Activated CD8-positive, alpha-beta memory T cell treated with anti-CD3 and anti-CD28 coated beads, Interleukin-2, amount 10 ng/mL, durations not matched to agents 7 days and 5 days (primary cell): ENCODE results near the gene SPATA13. TPM values are rescaled to one million over a fixed set of nuclear protein-coding genes. Genes with fewer than 3 reads are reported as not detected.

Source experiments
- ATAC-seq: fragments of 150-1000 bp; cut with Tn5 transposase; one replicate; pipeline ENCODE4 v1.10.0; 2021; ENCODE audit warnings: moderate library complexity
- CTCF ChIA-PET: fragments of 350-600 bp; sonication (Branson Sonifier 250); formaldehyde crosslinking; loops from one replicate; lab custom pipeline; 2021; ENCODE audit warnings: antibody characterized with exemption; lab: Charles Lee
- DNase-seq: peaks from one replicate; pipeline ENCODE4 v3.0.0-alpha.2; 2020
- H3K27ac Mint-ChIP-seq: one replicate; pipeline ENCODE4 v1.8.0; 2021; ENCODE audit warnings: mild to moderate bottlenecking, mixed read lengths
- H3K27me3 Mint-ChIP-seq: one replicate; pipeline ENCODE4 v1.8.0; 2021; ENCODE audit warnings: mixed read lengths
- H3K36me3 Mint-ChIP-seq: one replicate; pipeline ENCODE4 v1.8.0; 2021; ENCODE audit warnings: mild to moderate bottlenecking, mixed read lengths
- H3K4me1 Mint-ChIP-seq: one replicate; pipeline ENCODE4 v1.8.0; 2021; ENCODE audit warnings: mixed read lengths
- H3K4me3 Mint-ChIP-seq: one replicate; pipeline ENCODE4 v1.8.0; 2021; ENCODE audit warnings: mild to moderate bottlenecking, moderate library complexity, mixed read lengths
- H3K9me3 Mint-ChIP-seq: one replicate; pipeline ENCODE4 v1.8.0; 2022; ENCODE audit warnings: low read depth, mixed read lengths
- total RNA-seq, 2 experiments: library from RNA; stranded (reverse); gene quantifications; one replicate each; pipeline ENCODE4 v1.2.3, GENCODE V29; 2021

Gene SPATA13
- total RNA-seq, 2 experiments from 2014 or later = 51.0 to 57.8 TPM

DNA sequence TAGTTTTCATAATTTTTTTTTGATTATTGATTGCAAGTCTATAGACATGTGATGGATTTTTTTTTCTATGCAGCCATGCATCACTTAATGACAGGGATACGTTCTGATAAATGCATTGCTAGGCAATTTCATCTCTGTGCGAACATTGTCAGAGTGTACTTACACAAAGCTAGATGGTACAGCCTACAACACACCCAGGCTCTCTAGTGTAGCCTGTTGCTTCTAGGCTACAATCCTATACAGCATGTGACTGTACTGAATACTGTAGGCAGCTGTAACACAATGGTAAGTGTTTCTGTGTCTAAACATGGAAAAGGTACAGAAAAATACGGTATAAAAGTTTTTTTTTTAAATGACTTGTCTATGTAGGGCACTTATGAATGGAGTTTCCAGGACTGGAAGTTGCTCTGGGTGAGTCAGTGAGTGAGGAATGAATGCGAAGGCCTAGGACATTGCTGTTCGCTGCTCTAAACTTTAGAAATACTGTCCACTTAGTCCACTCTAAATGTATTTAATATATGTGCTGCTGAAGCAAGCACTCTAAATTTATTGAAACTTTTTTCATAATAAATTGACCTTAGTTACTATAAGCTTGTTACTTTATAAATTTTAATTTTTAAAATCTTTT, 20.3 kb downstream of the SPATA13 start:
- H3K4me1 Mint-ChIP-seq = peaks cover 31% of the 10 kb centered on the region
- CTCF ChIA-PET = interaction anchor here (2.6 kb wide), 1 partner anchor 128 kb away, joined by 6 read pairs; no protein-coding TSS in a partner anchor
- peaks cover 25% of the 10 kb centered on the region for H3K36me3 Mint-ChIP-seq
- no peak for DNase-seq
- no peak overlapping the region for H3K4me3 Mint-ChIP-seq
- H3K9me3 Mint-ChIP-seq = peaks cover 5% of the 10 kb centered on the region
- peaks cover 6% of the 10 kb centered on the region for H3K27me3 Mint-ChIP-seq
- H3K27ac Mint-ChIP-seq = no peak overlapping the region
- ATAC-seq = no peak

DNA sequence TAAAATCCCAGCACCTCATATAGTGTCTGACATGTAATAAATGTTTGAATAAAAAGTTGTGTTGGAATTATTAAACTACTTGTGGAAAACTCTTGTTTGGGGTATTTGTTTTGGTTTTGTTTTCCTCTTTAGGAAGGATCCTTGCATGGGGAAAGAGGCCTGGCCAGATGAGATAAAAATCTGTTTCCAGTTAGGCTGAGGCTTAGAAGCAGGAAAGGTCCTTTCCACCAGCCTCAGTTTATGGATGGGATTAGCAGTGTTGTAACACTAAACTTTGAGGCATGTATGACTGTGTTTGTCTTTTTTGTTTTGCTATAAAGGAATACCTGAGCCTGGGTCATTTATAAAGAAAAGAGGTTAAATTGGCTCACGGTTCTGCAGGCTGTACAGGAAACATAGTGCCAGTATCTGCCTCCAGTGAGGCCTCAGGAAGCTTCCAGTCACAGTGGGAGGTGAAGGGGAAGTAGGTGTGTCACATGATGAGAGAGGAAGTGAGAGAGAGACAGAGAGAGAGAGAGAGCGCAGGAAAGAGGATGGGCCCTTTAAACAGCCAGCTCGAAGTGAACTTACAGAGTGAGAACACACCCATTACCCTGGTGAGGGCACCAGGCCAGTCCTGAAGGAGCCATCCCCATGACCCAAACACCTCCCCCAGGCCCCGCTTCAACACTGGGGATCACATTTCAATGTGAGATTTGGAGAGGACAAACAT, 21.6 kb downstream of the SPATA13 start:
- peaks cover 5% of the 10 kb centered on the region for H3K9me3 Mint-ChIP-seq
- H3K36me3 Mint-ChIP-seq = peaks cover 25% of the 10 kb centered on the region
- no peak for ATAC-seq
- H3K27me3 Mint-ChIP-seq = no peaks in the 10 kb centered on the region
- peak overlapping the region; percentile 9 for H3K27ac Mint-ChIP-seq
- H3K4me1 Mint-ChIP-seq = peaks cover 44% of the 10 kb centered on the region
- CTCF ChIA-PET = no interaction called here
- no peak for DNase-seq
- no peak overlapping the region for H3K4me3 Mint-ChIP-seq

DNA sequence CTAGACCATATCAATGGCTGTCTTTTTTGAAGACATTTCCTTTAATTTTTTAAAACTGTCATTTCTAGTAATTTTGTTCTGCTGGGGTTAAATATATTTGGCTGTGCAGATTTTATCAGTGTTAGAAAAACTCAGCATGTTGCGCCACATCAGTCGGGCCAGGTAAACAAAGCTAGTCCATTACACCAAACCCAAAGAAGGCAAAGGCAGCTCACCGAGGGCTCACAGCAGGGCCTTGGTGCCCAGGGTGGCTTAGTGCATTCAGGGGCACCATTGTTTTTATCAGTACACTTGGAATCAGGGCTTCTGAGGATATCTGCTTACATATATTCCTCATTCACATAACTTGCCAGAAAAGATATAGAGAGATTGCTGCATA, 22.2 kb downstream of the SPATA13 start:
- no peak overlapping the region for H3K4me3 Mint-ChIP-seq
- no peaks in the 10 kb centered on the region for H3K27me3 Mint-ChIP-seq
- no peak overlapping the region for H3K27ac Mint-ChIP-seq
- no peak for ATAC-seq
- peaks cover 5% of the 10 kb centered on the region for H3K9me3 Mint-ChIP-seq
- CTCF ChIA-PET = interaction anchor here (1.1 kb wide), 1 partner anchor 36 kb away, joined by 4 read pairs; no protein-coding TSS in a partner anchor
- no peak for DNase-seq
- H3K4me1 Mint-ChIP-seq = peaks cover 50% of the 10 kb centered on the region
- peaks cover 25% of the 10 kb centered on the region for H3K36me3 Mint-ChIP-seq

DNA sequence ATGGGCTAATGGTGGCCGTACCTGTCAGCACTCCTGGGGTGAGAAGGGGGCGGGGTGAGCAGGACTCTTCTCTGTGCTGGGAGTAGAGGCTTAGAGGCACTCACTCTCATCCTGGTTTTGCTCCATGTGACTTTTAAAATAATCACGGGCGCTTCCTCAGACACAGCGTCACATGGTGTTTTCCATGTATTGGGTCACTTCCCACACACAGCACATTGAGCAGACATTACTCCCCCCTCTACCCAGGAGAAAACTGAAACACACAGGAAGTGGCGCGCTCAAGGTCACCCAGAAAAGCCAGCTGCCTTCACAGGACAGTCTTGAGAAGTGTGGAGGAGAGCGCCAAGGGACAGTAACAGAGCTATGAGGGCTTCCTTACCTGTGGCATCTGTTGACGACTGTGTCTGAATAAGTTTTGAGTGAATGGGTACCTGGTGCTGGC, 23.2 kb downstream of the SPATA13 start:
- H3K27me3 Mint-ChIP-seq = no peaks in the 10 kb centered on the region
- CTCF ChIA-PET = interaction anchor here (1.1 kb wide), 1 partner anchor 35 kb away, joined by 4 read pairs; no protein-coding TSS in a partner anchor
- ATAC-seq (no peak), DNase-seq (no peak)
- no peak overlapping the region for H3K4me3 Mint-ChIP-seq
- peaks cover 57% of the 10 kb centered on the region for H3K4me1 Mint-ChIP-seq
- peaks cover 24% of the 10 kb centered on the region for H3K36me3 Mint-ChIP-seq
- H3K9me3 Mint-ChIP-seq = peaks cover 5% of the 10 kb centered on the region
- no peak overlapping the region for H3K27ac Mint-ChIP-seq

DNA sequence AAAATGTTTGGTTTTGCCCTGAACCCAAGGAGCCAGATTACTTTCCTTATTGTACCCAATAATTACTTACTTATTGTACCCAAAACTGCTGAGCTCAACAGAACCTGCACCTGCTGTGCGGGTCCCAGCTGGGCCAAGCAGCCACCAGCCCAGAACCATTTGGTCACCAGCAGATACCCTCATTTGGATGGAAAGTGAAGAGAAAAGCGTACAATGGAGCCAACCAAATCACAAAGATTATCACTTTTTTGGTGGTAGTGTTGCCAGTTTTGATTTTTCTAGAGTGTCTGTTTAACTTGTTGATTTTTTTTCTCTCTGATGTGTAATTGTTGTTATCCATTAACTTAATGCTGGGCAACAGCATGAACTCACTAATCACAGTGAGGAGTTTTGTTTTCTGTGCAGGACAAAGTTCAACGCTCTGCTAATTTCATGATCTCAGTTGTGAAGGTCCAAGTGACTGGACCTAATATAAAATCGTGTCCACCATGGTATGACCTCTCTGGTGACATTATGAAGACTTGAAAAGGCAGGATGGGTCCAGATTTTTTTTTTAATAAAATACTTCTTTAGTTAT, 23.8 kb downstream of the SPATA13 start:
- ATAC-seq = no peak
- Mint-ChIP-seq H3K4me1 (peaks cover 57% of the 10 kb centered on the region), H3K27ac (no peak overlapping the region), H3K4me3 (no peak overlapping the region), H3K36me3 (peaks cover 23% of the 10 kb centered on the region), H3K9me3 (peaks cover 5% of the 10 kb centered on the region), H3K27me3 (no peaks in the 10 kb centered on the region)
- no peak for DNase-seq
- CTCF ChIA-PET = no interaction called here

DNA sequence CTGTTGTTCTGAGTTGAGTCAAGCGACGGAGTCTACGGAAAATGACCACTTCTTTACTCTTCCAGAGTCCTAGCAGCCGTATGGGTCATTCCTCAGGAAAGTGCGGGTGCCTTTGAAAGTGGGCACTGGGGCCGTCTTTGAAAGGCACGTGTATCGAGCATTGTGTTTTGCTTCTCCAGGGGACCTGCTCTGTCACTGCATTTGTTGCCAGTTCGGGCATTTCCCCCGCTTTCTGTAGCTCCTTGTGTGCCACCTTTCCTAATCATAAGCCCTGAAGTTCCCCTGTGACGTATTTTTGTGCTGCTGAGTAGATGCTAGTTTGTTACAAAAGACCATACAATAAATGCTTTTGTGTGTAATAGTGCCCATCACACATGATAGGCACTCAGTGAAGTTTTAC, 24.4 kb downstream of the SPATA13 start:
- H3K4me3 Mint-ChIP-seq = no peak overlapping the region
- CTCF ChIA-PET = no interaction called here
- peaks cover 5% of the 10 kb centered on the region for H3K9me3 Mint-ChIP-seq
- ATAC-seq = no peak
- peaks cover 20% of the 10 kb centered on the region for H3K36me3 Mint-ChIP-seq
- no peaks in the 10 kb centered on the region for H3K27me3 Mint-ChIP-seq
- H3K27ac Mint-ChIP-seq = no peak overlapping the region
- H3K4me1 Mint-ChIP-seq = peaks cover 52% of the 10 kb centered on the region
- DNase-seq = no peak

DNA sequence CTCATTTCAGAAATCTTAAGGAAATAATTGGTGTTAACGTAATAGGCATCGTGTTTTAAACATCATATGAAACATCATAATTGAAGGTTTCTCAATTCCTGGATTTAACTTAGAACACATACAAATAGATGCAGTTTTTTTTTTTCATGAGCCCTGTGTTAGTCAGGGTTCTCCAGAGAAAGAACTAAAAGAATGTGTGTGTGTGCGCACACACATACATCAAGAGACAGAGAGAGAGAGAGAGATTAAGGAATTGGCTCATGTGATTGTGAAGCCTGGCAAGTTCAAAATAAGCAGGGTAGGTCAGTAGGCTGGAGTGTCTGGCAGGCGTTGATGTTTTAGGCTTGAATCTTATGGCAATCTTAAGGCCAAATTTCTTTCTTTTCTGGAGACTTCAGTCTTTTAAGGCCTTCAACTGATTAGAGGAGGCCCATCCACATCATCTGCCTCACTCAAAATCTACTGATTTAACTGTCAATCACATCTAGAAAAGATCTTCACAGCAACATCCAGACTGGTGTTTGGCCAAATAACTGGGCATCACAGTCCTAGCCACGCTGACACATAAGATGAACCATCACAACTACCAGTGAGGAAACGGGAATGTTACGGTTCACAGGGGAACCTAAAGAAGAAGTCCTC, 25.2 kb downstream of the SPATA13 start:
- CTCF ChIA-PET = no interaction called here
- ATAC-seq (no peak), DNase-seq (no peak)
- Mint-ChIP-seq H3K4me1 (peaks cover 52% of the 10 kb centered on the region), H3K36me3 (peaks cover 23% of the 10 kb centered on the region), H3K9me3 (peaks cover 5% of the 10 kb centered on the region), H3K27ac (no peak overlapping the region), H3K4me3 (no peak overlapping the region), H3K27me3 (no peaks in the 10 kb centered on the region)

DNA sequence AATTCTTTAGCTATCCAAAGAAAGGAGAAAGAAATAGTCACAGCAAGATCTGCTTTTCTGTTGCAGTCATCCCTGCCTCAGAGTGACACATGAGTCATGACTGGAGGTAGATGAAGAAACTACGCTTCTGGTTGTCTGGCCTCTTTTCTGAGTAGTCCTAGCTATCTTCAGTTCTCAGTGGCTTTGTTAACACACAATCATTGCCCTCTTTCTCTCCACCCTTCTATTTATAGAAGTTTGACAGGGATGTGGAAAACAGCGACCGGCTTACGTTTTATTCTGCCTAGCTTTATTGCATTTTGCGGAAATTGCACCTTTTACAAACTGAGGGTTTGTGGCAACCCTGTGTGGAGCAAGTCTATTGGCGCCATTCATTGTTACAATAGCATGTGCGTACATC, 26.7 kb downstream of the SPATA13 start:
- ATAC-seq (peak; percentile 94), DNase-seq (peak; percentile 52)
- H3K36me3 Mint-ChIP-seq = peaks cover 19% of the 10 kb centered on the region
- H3K4me1 Mint-ChIP-seq = peaks cover 49% of the 10 kb centered on the region
- no peaks in the 10 kb centered on the region for H3K27me3 Mint-ChIP-seq
- H3K4me3 Mint-ChIP-seq = no peak overlapping the region
- H3K27ac Mint-ChIP-seq = peak overlapping the region; percentile 81
- CTCF ChIA-PET = interaction anchor here (0.9 to 2.3 kb wide), 2 partner anchors 17 to 42 kb away, joined by 5 to 8 read pairs; no protein-coding TSS in a partner anchor
- peaks cover 3% of the 10 kb centered on the region for H3K9me3 Mint-ChIP-seq

DNA sequence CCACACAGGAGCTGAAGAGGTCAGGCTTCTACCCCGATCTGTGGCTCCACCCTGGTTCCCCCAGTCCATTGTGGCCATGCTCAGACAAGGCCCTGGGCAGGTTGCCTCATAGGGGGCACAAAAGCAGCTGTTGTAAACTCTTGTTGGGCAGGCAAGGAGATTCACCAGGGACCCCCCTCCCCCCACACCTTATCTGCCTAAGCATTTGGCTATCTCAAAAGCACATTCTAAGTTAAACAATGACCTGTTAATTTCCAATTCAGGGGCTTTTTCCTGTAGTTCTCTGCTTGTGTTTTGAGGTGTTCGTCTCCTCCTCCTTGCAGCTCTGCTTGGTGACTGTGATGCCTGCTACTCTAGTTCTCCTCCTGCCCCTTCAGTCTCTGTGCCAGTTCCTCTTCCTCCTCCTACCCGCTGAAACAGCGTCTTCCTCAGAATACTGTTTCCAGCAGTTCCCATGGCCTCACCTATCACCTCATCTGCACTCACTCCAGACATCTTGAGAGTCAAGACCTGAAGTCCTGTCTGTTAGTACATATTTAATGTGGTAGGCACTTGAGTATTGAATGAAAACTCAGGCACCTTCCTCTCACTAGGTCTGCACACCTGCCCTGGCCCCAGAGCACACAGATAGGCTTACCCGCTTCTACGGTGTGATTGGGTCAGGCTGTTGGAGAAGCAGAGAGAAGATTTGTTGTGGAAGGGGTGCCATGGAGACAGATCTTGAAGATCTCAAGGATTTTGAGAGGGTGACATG, 31.7 kb downstream of the SPATA13 start:
- H3K36me3 Mint-ChIP-seq = peaks cover 4% of the 10 kb centered on the region
- H3K9me3 Mint-ChIP-seq = no peaks in the 10 kb centered on the region
- no peak for ATAC-seq
- no peak overlapping the region for H3K27ac Mint-ChIP-seq
- no peak for DNase-seq
- CTCF ChIA-PET = no interaction called here
- H3K27me3 Mint-ChIP-seq = no peaks in the 10 kb centered on the region
- no peak overlapping the region for H3K4me3 Mint-ChIP-seq
- H3K4me1 Mint-ChIP-seq = peaks cover 20% of the 10 kb centered on the region

DNA sequence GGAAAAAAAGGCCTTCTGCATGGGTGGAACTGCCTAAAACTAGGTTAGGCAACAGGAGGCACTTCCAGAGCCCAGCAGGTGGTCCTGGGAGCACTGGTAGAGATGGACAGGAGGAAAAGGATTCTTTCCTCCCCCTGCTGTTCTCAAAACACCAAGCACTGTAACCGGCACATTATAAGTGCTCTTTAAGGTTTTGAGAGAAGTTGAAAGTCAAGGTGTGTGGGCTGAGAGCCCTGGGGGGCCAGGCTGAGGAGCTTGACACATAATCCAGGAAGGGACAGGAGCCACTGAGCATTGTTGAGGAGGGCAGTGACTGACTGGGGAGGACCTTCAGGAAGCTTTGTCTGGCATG, 32.3 kb downstream of the SPATA13 start:
- CTCF ChIA-PET = no interaction called here
- no peaks in the 10 kb centered on the region for H3K9me3 Mint-ChIP-seq
- H3K27ac Mint-ChIP-seq = no peak overlapping the region
- no peak for ATAC-seq
- H3K4me1 Mint-ChIP-seq = peaks cover 14% of the 10 kb centered on the region
- H3K27me3 Mint-ChIP-seq = no peaks in the 10 kb centered on the region
- no peak overlapping the region for H3K4me3 Mint-ChIP-seq
- DNase-seq = no peak
- H3K36me3 Mint-ChIP-seq = peaks cover 4% of the 10 kb centered on the region

DNA sequence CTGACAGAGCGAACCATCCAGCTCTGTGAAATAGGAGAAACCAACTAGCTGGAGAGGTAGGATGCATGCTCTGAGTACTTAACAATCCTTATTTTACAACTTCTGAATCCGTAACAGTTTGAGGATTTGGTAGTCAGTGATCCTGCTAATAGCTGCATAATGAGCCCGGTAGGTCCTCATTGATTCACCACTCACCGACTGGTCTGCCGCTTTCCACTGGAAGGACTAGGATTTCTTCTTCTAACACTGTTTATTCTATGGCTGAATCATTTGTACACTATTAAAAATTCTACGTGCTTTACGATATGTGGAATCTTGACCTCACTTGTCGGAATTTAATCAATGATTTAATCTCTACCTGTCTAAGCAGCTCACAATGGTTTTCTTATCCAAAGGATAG, 33.9 kb downstream of the SPATA13 start:
- ATAC-seq = no peak
- Mint-ChIP-seq H3K36me3 (peaks cover 4% of the 10 kb centered on the region), H3K4me3 (no peak overlapping the region), H3K27ac (no peak overlapping the region), H3K4me1 (peaks cover 2% of the 10 kb centered on the region), H3K27me3 (no peaks in the 10 kb centered on the region), H3K9me3 (no peaks in the 10 kb centered on the region)
- CTCF ChIA-PET = interaction anchor here (1.0 kb wide), 1 partner anchor 9 kb away, joined by 3 read pairs; no protein-coding TSS in a partner anchor
- DNase-seq = no peak

DNA sequence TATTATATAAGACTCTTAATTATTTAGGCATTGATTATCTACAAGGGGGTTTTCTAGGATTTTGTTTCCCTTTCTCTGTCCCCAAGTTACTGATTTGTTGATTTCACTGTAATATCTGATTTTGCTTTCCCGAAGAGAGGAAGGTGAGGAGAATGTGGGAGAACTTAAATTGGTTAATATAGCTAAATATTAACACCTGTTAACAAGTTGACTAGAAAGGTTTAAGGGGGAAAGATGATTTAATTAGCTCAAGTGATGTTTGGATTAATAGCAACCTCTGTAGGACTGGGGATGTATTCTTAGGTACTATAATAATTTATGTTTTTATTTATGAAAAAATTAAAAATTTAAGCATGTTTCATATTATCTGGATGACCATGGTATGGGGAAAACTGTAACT, 35.1 kb downstream of the SPATA13 start:
- no peak for ATAC-seq
- H3K27me3 Mint-ChIP-seq = no peaks in the 10 kb centered on the region
- H3K36me3 Mint-ChIP-seq = peaks cover 2% of the 10 kb centered on the region
- no peaks in the 10 kb centered on the region for H3K9me3 Mint-ChIP-seq
- no peak overlapping the region for H3K27ac Mint-ChIP-seq
- peaks cover 2% of the 10 kb centered on the region for H3K4me1 Mint-ChIP-seq
- DNase-seq = no peak
- H3K4me3 Mint-ChIP-seq = no peak overlapping the region
- CTCF ChIA-PET = interaction anchor here (1.0 to 1.3 kb wide), 3 partner anchors 10 to 23 kb away, joined by 3 read pairs; no protein-coding TSS in a partner anchor
